HL-60/S4 treated with retinoic acid at 250 ng/mL for 4 days and 3 days (cell line): ENCODE results near the gene IGFBP1.

Experiments used
- in situ Hi-C: fragments of 300-500 bp; cut with MboI; formaldehyde crosslinking; loops from 2 replicates; pipeline ENCODE4 v1.7.0; 2022; ENCODE audit warnings: low sequenced_read_pairs

Gene IGFBP1

DNA sequence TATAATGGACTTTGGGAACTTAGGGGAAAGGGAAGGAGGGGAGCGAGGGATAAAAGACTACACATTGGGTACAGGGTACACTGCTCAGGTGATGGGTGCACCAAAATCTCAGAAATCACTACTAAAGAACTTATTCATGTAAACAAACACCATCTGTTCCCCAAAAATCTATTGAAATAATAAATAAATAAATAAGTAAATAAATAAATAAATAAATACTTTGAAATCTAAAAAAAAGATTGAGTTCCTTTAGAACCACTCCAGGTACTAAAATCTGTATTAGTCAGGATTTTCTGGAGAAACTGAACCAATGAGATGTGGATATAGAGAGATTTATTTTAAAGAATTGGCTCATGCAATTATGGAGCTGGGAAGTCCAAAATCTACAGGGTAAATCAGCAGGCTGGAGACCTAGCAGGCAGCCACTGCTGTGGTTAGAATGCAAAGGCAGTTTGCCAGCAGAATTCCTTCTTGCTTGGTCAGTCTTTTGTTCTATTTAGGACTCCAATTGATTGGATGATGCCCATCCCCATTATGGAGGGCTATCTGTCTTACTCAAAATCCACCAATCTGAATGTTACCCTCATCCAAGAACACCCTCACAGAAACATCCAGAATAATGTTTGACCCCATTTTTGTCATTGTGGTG is 8.9 kb downstream of the IGFBP1 start:
- in situ Hi-C loops, result no loop called here

DNA sequence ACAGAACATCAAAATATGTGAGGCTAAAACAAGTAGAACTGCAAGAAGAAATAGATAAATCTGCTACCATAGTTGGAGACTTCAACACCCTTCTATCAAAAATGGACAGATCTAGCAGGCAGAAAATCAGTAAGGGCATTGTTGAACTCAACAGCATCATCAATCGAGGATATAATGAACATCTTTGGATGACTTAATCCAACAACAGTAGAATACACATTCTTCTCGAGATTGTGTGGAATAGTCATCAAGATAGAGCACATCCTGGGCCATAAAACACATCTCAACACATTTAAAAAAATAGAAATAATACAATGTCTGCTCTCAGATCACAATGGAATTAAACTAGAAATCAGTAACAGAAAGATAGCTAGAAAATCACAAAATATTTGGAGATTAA is 9.9 kb downstream of the IGFBP1 start:
- in situ Hi-C loops, result no loop called here

DNA sequence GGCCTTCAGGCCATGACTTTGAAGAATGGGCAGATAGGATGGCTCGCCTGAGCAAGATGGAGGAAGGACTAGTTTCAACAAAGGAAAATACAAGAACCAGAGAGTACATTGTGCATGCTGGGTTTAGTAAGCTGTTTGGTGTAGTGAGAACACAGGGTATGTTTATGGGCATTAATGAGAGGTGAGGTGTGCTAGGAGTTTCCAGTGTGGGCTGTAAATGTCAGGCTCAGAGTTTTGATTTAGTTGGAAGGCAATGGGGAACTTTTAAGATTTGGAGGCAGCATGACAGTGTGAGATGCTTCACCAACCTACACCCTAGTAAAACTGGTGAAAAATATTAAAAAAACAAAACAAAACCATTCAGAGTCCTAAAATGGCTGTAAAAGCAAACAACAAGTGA is 13.3 kb downstream of the IGFBP1 start:
- in situ Hi-C loops, result loop anchor here (25.0 kb wide), 1 partner anchor 1186 kb away; no protein-coding TSS in a partner anchor

DNA sequence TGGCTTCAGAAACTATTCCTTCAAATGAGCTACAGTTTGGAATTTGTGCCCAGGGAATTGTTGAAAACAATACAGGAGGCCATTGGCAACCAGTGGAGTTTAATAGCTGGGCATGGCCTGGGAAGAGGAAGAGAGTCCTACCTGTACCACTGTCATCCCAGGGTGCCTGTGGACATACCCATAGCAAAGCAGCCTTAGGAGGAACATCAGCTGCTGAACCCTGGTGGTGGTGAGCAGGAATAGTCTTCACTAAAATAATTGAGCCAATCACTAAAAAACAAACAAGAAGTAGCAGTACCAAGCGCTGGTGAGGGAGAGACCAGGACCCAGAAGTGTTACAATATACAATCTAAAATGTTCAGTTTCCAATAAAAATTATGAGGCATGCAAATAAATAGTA is 14.5 kb downstream of the IGFBP1 start:
- in situ Hi-C loops, result loop anchor here (25.0 kb wide), 1 partner anchor 1184 kb away; no protein-coding TSS in a partner anchor

DNA sequence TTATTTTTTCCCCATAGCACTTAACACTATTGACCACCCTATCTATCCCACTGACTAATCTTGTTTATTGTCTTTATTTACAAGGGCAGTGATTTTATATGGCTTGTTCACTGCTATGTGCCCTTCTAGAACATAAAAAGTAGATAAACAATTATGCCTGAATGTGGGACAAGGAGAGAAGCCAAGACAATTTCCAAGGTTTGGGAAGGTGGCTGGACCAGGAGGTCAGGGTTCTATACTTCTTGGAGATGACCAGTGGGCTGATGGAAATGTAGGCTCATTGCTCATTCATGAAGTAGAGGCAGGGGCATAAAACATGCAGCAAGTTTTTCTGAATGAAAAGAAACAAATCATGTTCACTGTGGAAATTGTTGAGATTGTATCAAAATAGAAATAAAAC is 21.3 kb downstream of the IGFBP1 start:
- in situ Hi-C loops, result loop anchor here (25.0 kb wide), 1 partner anchor 1178 kb away; no protein-coding TSS in a partner anchor

DNA sequence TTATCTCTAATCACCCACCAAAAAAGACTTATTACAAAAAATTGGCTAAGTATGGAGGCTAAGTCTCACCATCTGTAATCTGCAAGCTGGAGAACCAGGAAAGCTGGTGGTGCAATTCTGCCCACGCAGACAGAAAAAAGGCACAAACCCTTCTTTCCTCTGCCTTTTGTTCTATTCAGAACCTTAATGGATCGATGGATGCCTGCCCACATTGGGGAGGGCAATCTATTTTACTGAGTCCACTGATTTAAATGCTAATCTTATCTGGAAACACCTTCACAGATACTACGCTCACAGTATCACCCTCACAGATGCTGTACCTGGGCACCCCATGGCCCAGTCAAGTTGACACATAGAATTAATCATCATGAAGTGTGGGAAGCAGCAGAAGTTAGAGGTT is 22.6 kb downstream of the IGFBP1 start:
- in situ Hi-C loops, result loop anchor here (25.0 kb wide), 1 partner anchor 1176 kb away; no protein-coding TSS in a partner anchor

DNA sequence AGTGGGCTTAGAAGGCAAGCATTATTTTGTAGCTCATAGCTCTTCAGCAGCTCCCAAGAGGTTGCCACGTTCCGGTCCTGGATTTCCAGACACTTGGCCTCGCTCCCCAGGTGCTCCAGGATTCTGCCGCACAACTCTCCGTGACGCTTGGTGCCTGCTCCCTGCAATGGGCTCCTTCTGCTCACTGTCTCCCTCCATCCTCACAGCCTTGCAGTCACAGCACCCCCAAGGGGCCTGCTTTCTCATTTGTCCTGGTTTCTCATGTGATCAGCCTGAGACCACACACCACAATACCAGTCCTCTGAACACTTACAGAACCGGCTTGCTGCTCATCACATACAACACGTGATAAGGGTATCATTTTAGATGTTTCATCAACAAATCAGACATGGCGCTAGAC is 23.0 kb downstream of the IGFBP1 start:
- in situ Hi-C loops, result loop anchor here (25.0 kb wide), 1 partner anchor 1176 kb away; no protein-coding TSS in a partner anchor

DNA sequence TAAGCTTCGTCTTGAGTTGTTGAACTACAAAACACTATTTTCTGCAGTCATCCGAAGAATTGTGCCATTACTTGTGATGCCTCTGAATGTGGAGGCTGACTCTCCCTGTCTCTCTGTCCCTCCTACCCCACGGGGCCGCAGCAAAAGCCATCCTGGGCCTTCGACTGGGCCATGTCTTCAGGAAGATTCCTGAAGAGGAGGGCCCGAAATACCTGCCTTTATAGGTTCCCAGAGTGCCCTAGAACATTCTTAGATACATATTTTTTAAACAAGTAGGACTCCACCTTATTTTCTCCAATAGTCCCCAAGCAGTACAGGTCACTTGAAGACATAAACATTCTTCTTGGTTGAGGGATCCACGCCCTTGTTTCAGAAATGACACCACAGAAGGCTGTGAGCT is 24.7 kb downstream of the IGFBP1 start:
- in situ Hi-C loops, result loop anchor here (25.0 kb wide), 1 partner anchor 1174 kb away; no protein-coding TSS in a partner anchor

DNA sequence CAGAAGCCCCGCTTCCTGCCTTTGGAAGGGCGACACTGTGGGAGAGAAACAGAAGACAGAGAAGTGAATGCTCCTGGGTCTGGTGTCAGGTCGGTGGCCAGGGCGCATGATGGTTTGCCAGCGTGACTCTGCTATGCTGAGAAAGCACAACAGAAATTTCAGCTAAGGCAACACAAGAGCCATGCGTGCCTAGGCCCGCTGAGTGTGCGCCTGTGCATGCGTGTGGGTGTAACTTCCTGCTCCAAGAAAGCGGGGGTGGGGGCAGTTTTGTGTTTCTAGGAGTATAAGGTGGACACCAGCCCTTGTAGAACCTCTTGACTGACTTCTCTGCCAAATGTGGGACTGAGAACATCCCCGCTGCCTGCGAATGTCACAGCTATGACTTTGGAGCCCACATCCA is 26.6 kb downstream of the IGFBP1 start:
- in situ Hi-C loops, result loop anchor here (25.0 kb wide), 1 partner anchor 1172 kb away; no protein-coding TSS in a partner anchor

DNA sequence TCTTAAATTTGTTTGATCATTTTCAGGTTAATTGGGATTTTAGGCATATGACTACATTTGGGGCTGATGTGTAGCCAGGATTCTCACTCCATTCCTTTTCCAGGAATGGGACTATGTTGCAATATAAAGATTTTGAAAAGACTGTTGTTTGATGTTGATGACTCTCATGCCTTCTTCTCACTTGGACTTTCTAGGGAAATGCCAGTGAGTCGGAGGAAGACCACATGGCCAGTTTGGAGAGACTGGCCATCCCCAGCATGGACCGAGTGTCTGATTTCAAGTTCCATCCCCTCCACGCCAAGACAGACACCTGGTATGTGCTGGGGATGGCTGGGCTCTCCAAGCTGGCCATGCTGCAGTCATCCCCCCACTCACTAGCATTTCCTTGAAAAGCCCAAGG is 27.3 kb downstream of the IGFBP1 start:
- in situ Hi-C loops, result loop anchor here (25.0 kb wide), 1 partner anchor 1172 kb away; no protein-coding TSS in a partner anchor

DNA sequence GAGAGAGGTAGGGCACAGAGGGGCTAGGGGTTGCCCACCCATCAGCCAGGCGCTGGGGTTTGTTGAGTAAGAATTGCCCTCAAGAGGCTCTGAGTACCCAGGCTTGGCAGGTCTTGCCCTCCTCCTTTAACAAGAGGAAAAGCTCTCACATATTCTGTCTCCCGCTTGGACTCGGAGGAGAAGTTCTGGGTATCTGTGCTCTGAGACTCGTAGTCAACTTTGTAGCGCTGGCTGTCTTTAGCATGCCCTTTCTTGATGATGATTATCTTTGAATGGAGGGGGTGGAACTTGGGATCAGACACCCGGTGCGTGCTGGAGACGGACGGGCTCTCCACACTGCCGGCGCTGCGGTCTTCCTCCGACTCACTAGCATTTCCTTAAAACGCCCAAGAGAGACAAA is 28.8 kb downstream of the IGFBP1 start:
- in situ Hi-C loops, result loop anchor here (25.0 kb wide), 1 partner anchor 1170 kb away; no protein-coding TSS in a partner anchor

DNA sequence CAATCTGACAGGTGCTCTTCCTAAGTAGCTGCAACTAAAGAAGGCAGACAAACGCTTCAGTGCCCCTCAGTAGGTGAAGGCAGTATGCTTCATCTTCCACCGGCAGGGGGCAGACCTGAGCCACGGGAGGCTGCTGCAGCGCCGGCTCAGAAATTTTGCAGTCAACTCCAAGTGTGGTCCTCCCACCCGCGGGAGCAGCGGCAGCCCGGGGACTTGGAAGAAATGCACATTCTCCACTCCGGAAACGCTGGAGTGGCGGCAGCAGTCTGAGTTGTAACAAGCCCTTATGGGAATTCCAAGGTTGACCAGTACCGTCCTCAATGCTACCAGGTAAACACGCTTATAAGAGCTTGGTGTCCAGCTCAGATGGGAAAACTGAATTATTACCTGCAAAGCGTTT is 29.4 kb downstream of the IGFBP1 start:
- in situ Hi-C loops, result loop anchor here (25.0 kb wide), 1 partner anchor 1170 kb away; no protein-coding TSS in a partner anchor

DNA sequence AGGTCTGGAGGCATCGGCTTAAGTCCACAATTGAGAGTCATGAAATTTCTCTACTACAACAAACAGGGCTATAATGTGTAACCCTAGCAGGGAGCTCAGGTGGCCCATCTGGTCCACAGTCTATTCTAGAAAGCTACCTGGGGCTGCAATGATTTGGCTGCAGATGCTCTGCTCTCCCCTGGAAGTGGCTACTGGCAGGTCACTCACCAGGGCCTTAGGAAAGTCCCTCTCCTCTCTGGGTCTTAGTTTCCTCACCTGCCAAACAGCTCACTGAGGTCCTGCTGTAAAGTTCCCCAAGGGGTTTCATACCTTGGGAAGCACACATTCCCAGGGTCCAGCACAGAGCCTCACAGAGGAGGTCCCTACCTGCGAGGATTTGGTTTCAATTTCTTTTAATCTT is 30.3 kb downstream of the IGFBP1 start:
- in situ Hi-C loops, result loop anchor here (25.0 kb wide), 1 partner anchor 1169 kb away; no protein-coding TSS in a partner anchor

DNA sequence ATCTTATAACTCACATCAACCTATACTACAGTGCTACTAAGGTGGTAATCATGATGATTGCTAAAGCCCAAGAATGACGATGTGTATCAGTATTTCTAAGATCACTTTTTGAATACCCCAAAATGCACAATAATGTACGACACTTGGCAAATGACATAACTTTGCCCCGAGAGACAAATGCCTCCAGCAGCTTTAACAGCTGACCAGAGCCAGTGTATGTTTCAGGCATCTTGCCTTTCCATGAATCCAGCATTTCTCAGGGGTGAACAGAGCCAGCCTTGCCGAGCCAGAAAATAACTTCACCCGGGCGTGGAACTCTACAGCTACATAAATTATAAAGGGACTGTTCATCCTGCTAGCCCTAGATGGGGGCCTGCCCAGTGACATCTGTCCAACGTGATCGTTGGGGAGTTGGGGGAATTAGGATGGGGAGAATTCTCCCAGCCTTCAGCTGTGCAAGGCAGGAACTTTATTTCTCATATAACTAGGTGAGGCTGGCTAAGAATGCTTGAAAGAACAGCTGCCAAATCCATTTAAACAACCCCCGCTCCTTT is 31.0 kb downstream of the IGFBP1 start:
- in situ Hi-C loops, result loop anchor here (25.0 kb wide), 1 partner anchor 1168 kb away; no protein-coding TSS in a partner anchor

DNA sequence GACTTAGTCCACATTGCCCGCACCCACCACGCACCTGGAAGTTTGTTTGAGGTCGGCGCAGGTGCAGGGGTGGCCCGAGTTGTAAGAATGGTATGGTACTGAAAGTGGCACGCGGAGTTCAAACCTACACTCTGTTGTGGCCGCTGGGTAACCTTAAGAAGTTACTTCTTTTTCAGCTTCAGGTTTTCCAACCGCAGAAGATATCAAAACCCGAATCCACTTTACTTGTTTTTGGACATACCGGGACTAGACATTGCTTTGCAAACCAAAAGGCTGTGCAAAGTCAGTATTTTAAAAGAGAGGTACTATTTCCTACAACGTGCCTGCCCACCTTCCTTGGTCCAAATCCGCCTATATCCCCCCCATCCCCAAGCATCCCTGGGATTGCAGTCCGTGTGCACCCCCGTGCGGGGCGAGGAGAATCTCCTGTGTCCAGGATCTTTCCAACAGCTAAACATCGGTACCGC is 31.7 kb downstream of the IGFBP1 start:
- in situ Hi-C loops, result loop anchor here (25.0 kb wide), 1 partner anchor 1167 kb away; no protein-coding TSS in a partner anchor

DNA sequence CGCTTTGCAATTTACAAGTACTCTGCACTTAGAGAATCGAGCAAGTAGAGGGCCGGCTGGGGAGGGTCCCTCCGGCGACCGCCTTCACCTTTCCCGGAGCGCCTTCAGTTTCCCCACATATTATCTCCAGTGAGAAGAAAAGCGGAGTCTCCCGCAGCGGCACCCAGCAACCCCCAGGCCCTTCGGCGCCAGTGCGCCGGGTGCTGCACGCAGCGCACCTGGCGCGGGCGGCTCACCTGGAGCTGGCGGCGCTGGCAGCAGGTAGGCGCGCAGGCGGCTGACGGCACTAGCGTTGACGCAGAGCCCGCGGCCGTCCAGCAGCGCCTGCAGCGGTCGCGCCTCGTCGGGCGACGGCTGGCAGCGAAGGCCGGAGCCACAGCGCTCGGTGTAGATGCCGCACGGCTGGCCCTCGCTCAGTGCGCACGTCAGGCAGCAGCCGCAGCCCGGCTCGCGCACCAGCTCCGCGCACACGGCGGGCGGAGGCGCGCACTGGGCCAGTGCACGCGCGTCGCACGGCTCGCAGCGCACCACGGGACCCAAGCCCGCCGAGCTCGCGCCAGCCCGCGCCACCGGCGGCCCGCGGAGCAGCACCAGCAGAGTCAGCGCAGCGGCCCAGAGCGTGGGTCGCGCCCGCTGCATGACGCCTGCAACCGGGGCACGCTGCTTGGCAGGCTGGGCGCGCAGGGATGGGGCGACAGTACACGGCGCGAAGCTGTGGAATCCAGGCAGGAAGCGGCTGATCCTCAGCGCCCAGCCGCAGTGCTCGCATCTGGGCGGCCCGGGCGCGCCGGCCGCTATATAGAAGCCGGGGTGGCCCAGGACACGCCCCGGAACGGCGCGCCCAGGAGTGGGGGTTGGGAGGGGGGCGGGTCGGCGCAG is 32.5 kb downstream of the IGFBP1 start, which contains the start of gene IGFBP3:
IGFBP3 (minus strand) TSS at position 771 of the 879 bp plus-strand sequence; CDS start at position 639, 132 bp downstream.
- in situ Hi-C loops, result loop anchor here (25.0 kb wide), 1 partner anchor 1167 kb away; no protein-coding TSS in a partner anchor

DNA sequence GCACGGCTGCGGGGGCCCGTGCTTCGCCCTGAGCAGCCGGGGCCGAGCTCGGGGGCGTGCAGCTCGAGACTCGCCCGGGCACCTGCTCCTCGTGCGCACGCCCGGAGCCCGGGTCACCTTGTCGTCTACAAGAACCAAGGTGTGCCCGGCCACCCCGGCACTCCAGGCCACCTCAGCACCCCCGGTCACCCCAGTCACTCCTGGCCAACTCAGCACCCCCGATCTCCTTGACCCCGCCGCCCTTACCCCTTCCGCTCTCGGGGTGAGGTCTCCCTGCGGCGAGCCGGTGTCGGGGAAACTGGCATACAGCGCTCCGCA is 33.1 kb downstream of the IGFBP1 start:
- in situ Hi-C loops, result loop anchor here (25.0 kb wide), 1 partner anchor 1166 kb away; no protein-coding TSS in a partner anchor

DNA sequence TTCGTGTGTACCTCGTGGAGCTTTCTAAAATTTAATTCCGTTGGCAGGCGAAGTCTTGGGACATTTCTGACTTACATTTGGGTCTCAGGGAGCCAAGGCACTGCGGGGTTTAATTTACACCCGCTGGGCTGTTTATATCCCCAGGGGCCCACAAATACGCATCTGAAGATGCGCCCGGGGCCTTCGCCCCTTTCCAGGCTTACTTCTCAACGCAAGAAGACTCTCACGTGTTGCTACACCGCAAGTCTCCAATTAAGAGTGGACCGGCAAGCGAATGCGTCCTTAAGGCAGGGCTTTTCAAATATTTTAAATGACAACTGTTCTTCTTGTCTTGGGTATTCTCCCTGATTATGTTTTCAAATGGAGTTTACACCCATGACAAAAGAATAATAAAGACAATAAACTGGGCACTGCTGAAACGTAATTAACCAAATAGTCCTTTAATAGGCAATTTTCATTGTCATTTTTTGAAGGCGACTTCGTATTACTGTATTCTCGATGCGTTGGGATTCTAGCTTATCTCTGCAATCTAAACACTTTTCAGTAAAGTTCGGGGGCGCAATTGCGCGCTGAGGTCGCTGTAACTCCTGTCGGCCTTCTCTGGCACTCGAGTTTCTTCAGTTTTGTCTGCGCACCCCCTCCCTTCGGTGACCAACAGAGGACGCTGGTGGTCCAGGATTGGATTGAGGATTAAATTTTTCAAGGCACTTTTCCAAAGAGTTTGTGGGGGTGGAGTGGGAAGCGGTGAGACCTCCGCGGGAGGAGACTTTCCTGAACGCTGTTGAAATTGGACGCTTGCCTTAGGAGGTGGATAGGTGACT is 33.6 kb downstream of the IGFBP1 start:
- in situ Hi-C loops, result loop anchor here (25.0 kb wide), 1 partner anchor 1165 kb away; no protein-coding TSS in a partner anchor

DNA sequence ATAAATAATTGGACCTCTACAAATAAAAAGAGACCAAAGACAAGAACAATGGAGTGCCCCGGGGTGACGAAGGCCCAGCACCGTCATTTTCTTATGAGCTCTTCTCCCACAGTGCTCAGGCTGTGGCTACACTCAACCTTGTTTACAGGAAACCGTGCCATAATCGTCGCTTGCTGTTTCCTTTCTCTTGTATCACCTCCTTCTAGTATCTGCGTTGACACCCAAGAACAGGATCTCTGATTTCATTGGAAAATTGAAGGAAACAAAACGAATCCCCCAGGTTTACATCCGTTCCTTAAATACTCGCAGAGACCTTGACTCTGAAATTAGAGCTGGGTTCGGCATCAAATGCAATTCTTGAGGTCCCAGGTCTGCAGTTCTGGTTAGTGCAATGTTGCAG is 34.5 kb downstream of the IGFBP1 start:
- in situ Hi-C loops, result loop anchor here (25.0 kb wide), 1 partner anchor 1164 kb away; no protein-coding TSS in a partner anchor

DNA sequence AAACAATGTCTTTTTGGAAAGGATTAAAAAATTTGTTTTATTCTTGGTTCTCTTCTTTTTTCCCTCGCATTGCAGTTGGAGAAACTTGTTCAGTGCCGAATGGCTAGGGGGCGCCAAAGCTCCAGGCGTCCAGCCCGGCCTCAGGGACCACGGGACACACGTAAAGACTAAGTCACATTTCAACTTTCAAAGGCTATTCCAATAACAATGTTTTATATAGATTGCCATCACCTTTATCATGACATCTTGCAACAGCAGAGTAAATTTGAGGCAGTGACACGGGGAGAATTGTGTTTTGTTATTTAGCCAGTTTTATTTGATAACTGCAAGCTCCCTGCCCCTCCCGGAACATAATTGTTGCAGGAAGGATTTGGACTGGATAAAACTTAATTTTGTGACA is 35.0 kb downstream of the IGFBP1 start:
- in situ Hi-C loops, result loop anchor here (25.0 kb wide), 1 partner anchor 1164 kb away; no protein-coding TSS in a partner anchor
